ENCODE data around the gene INPP5F.

- TF ChIP-seq KLF16 (IDR thresholded peaks at IDR 0.05) (no peak), CTCF (IDR thresholded peaks at IDR 0.05 in 2 of 3, conservative IDR thresholded peaks at IDR 0.05 in 1 of 3; ENCODE audit: insufficient read depth in 2 of 3, low read depth in 1 of 3, low read length in 3 of 3) (no peak), ZFP36 (IDR thresholded peaks at IDR 0.05; ENCODE audit: low read depth, low read length, partially characterized antibody) (no peak), EZH2 (IDR thresholded peaks at IDR 0.05; ENCODE audit: borderline replicate concordance, low read depth, low read length) (no peak), RAD21 (CRISPR knock-in tag; conservative IDR thresholded peaks at IDR 0.05 in 1 of 2, IDR thresholded peaks at IDR 0.05 in 1 of 2) (no peak), CC2D1A (IDR thresholded peaks at IDR 0.05) (no peak), CREB3 (tag; conservative IDR thresholded peaks at IDR 0.05; ENCODE audit: low read depth) (no peak)
These were observed 50.7 kb downstream of the INPP5F start for GRCh38 chr10:119776536-119776935.

Measured in K562 (cell line).